ENCODE measurements around the gene ZNF182. TPM values are rescaled to one million over a fixed set of nuclear protein-coding genes. Genes with fewer than 3 reads are reported as not detected.

ZNF182 gene
- total and polyA plus RNA-seq, 9 of the 15 experiments (the other 6 are each of a cell fraction or from before 2014, with no cell fraction given): 0.59 to 5.0 (median 3.9) TPM

GRCh38 chrX:48022100-48022499 is 18.3 kb upstream of the ZNF182 start:
- FAIRE-seq (no peak), DNase-seq (ENCODE audit: extremely low read depth in 1 of 4, low spot score in 3 of 4) (no peak), ATAC-seq (no peak)
- no CpG with 5 or more reads among the region's 3 CpGs for WGBS (ENCODE audit: insufficient coverage, low coverage, missing lambda C conversion rate)
- Histone ChIP-seq H3K27ac (ENCODE audit: extremely low read depth, low read depth, low read length) (no peak overlapping the region), H3K4me3 (no peak overlapping the region), H3K4me1 (replicated peaks in 1 of 2; ENCODE audit: control insufficient read depth in 2 of 2, insufficient read depth in 2 of 2, low read length in 2 of 2) (no peaks in the 10 kb centered on the region), H3K9ac (ENCODE audit: insufficient read depth in 1 of 2, low read depth in 2 of 2, low read length in 2 of 2) (no peak overlapping the region), H3K27me3 (ENCODE audit: control insufficient read depth in 2 of 2, insufficient read depth in 2 of 2, low read length in 2 of 2) (no peaks in the 10 kb centered on the region), H3K9me3 (replicated peaks; ENCODE audit: control insufficient read depth, insufficient read depth, low read depth, low read length) (no peaks in the 10 kb centered on the region), H3K79me2 (ENCODE audit: control insufficient read depth, insufficient read depth, low read length) (no peaks in the 10 kb centered on the region), H2AFZ (ENCODE audit: low read depth, low read length) (no peak overlapping the region), H3K4me2 (ENCODE audit: insufficient read depth, low read length) (no peak overlapping the region), H3K9me1 (ENCODE audit: control insufficient read depth, insufficient read depth, low read length) (no peaks in the 10 kb centered on the region), H4K20me1 (replicated peaks; ENCODE audit: control insufficient read depth, insufficient read depth, low read length) (no peaks in the 10 kb centered on the region), H3K36me3 (ENCODE audit: control insufficient read depth, insufficient read depth, low read length) (no peaks in the 10 kb centered on the region)
- intact Hi-C loops (cut with micrococcal nuclease): no loop called here
- TF ChIP-seq SIX5 (IDR thresholded peaks at IDR 0.05; ENCODE audit: borderline replicate concordance in 1 of 2, insufficient read depth in 1 of 2, low read depth in 1 of 2, low read length in 2 of 2) (no peak), PHF20 (IDR thresholded peaks at IDR 0.05; ENCODE audit: partially characterized antibody) (no peak), GTF3C2 (IDR thresholded peaks at IDR 0.05; ENCODE audit: borderline replicate concordance, extremely low read depth, insufficient read length) (no peak), E2F3 (CRISPR knock-in tag; IDR thresholded peaks at IDR 0.05) (no peak), TEAD2 (tag; IDR thresholded peaks at IDR 0.05) (no peak), NFRKB (IDR thresholded peaks at IDR 0.05; ENCODE audit: low read depth) (no peak), CAMTA2 (CRISPR knock-in tag; conservative IDR thresholded peaks at IDR 0.05) (no peak), ETS1 (conservative IDR thresholded peaks at IDR 0.05; ENCODE audit: control insufficient read depth, low read depth, low read length) (no peak), MXI1 (IDR thresholded peaks at IDR 0.05; ENCODE audit: low read depth, low read length) (no peak)
- ChIA-PET CTCF (ENCODE audit: low intra/inter-chr PET ratio) (interaction anchor here (0.6 kb wide), 1 partner anchor 492 kb away, joined by 3 read pairs; no protein-coding TSS in a partner anchor), POLR2A (no interaction called here)
- BruUV-seq (replicated peaks): no TSS peak
- in situ Hi-C loops (cut with MboI): loop anchor here (10.0 kb wide), 1 partner anchor 197 kb away; no protein-coding TSS in a partner anchor

Measured in K562 (cell line).